Astrocyte of the spinal cord (primary cell): ENCODE results near the gene BAHCC1.
A peak's percentile ranks its signal among the peaks of the same experiment; 100 is the strongest.

Experiments used
- DNase-seq: peaks from one replicate; pipeline ENCODE4 v3.0.0; 2011; ENCODE audit warnings: low read depth, low spot score
- H3K4me3 ChIP-seq: 2 replicates; pipeline ENCODE4 v1.5.1; 2011; ENCODE audit warnings: low read depth, mild to moderate bottlenecking, low read length, moderate library complexity
- in situ Hi-C: cut with HindIII; loops from 2 replicates; pipeline ENCODE4 v1.10.0; 2017; ENCODE audit warnings: low sequenced_read_pairs
- TF ChIP-seq, protein P1 (sequence below): IDR thresholded peaks from 2 replicates; pipeline ENCODE4 v1.5.1; 2012; ENCODE audit warnings: low read depth, mild to moderate bottlenecking, low read length, inconsistent platforms

The BAHCC1 gene

DNA sequence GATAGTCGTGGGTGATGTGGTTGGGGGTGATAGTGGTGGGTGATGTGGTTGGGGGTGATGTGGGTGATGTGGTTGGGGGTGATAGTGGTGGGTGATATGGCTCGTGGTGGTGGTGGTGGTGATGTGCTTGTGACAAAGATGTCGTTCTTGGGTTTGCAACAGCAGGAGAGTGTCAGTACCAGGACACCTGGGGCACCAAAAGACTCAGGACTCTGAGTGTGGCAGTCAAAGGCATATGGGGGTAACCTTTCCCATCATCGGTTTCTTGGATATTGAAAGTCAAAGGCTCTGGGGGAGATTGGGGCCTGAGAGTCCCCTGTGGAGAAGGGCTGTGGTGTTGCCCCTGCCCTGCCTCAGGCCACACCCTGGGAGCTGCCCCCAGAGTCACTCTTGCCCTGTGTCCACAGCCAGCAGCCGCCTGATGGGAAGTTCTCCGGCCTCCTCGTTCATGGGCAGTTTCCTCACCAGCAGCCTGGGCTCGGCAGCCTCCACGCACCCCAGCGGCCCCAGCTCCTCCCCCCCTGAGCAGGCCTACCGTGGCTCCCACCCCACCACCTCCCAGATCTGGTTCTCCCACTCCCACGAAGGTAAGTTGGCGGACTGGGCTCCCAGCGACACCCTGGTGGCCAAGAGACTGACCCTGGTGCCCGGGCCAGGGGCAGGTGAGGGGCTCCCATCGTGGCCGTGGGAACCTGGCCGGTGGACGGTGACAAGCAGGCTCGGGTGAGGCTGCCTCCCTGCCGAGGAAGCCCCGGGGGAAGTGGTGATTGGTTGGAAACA, 31.3 kb downstream of the BAHCC1 start:
- no peak overlapping the region for H3K4me3 ChIP-seq
- in situ Hi-C loops, result no loop called here
- TF ChIP-seq, protein P1, sequence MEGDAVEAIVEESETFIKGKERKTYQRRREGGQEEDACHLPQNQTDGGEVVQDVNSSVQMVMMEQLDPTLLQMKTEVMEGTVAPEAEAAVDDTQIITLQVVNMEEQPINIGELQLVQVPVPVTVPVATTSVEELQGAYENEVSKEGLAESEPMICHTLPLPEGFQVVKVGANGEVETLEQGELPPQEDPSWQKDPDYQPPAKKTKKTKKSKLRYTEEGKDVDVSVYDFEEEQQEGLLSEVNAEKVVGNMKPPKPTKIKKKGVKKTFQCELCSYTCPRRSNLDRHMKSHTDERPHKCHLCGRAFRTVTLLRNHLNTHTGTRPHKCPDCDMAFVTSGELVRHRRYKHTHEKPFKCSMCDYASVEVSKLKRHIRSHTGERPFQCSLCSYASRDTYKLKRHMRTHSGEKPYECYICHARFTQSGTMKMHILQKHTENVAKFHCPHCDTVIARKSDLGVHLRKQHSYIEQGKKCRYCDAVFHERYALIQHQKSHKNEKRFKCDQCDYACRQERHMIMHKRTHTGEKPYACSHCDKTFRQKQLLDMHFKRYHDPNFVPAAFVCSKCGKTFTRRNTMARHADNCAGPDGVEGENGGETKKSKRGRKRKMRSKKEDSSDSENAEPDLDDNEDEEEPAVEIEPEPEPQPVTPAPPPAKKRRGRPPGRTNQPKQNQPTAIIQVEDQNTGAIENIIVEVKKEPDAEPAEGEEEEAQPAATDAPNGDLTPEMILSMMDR, result no peak
- no peak for DNase-seq

DNA sequence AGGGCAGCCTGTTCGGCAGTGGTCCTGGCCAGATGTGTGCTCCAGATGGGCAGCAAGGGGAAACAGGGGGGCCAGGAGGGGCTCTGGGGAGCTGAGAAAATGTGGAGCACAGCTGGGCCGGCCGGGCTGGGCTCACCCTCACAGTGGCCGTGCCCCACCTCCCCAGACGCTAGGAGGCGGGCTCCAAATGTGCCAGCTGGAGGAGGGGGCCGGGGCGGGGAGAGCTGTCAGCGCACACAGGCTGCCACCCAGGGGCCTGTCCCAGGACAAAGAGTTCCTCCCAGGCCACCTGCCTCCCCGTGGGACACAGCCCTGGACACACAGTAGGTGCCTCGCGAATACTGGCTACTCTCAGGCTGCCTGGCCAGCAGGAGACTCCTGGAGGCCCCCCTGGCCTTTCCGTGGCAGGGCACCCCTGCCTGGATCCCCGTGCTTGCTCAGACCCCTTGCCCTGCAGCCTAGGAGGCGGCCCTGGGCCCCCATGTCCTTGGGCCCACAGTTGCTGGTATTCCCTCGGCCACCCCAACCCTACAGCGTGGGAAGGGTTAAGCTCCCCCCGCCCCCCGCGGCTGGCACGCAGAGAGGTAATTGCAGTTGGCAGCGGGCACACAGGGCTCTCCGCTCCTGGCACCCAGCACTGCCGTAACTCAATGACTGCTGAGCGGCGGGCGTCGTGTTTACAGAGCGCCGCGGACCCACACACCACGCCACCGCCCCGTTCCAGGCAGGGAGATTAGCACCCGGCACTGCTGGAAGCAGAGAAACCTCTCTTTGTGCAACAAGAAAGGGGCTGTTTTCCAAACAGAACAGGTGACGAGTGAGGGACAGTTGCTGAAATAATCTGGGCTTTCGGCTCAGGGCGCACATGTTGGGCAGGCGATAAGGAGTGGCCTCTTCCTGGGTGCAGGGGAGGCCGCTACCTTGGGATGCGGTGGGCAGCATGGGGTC, 32.2 kb downstream of the BAHCC1 start:
- in situ Hi-C loops, result no loop called here
- DNase-seq, result no peak
- H3K4me3 ChIP-seq, result no peak overlapping the region

DNA sequence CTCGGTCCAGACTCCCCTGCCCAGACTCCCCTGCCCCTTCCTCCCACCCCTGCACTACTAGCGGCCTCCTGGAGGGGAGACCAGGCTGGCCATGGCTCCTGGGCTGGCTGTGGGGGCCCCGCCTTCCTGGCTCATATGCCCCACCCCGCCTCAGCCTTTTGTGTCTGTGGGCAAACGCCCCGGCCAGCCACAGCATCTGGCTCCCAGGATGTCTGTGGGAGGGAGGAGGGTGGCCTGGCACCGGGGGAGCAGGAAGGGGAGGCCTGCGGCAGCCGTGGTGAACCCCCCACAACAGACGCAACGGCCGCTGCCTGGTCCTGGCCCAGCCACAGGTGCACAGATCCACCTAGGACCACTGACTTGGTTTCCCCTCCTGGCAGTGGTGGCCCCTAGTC, 32.9 kb downstream of the BAHCC1 start:
- in situ Hi-C loops, result no loop called here
- H3K4me3 ChIP-seq, result no peak overlapping the region
- peak; percentile 42 for DNase-seq
- TF ChIP-seq, protein P1, result no peak

More for the DNA sequence above, 32.2 kb downstream of the BAHCC1 start:
- TF ChIP-seq, protein P1, result no peak

DNA sequence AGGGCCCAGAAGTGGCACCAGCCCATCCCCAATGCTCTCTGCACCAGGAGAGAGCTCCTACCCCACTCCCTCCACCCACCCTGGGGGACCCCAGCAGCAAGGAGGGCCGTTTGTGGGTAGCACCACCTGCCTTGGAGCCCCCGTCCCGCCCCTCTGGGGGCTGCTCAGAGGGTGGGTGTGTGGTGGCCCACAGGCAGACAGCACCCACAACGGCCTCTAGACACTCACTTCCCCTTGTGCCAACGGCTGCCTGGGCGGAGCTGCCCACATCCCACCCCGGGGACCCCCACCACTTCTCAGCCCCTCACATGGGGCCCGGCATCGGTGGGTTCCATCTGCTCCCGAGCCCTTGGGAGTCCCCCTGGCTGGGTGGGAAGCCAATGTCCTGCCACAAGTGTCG, 33.3 kb downstream of the BAHCC1 start:
- TF ChIP-seq, protein P1, result no peak
- no peak overlapping the region for H3K4me3 ChIP-seq
- DNase-seq, result no peak
- in situ Hi-C loops, result no loop called here

DNA sequence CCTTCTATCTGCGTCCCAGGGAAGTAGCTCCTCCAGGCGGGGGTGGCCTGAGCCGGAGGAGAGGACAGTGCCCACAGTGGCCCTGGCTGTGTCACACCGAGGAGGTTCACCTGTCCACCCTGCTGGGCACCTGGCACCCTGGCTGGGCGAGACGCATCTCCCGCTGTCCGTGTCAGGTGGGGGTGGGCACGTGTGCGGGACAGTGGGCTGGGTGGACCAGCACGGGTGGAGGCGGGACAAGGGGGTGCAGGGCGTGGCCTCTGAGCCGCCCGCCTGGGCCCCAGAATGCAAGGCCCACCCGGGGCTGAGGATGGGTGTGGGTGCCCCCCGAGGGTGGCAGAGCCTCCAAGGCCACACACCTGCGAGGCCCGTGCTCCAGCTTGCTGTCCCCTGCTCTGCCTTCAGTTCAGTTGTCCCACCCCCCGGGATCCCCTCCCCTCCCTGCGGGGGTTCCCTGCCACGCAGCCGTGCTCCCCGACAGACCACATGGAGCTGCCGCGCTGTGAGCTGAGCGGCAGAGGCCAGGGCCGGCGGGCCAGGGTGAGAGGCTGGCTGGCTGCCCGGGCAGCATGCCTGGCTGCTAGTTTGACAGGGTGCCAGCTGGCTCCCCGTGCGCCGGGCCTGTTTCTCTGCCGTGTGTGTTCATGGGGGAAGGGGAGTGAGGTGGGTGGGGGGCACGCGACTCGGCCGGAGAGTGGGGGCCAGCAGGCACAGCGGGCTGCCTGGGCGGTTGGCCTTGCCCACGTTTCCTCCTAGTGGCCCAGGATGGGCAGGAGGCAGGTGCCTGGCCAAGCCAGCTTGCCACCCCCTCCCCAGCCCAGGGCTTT, 33.9 kb downstream of the BAHCC1 start:
- no peak overlapping the region for H3K4me3 ChIP-seq
- in situ Hi-C loops, result no loop called here
- peak; percentile 70 for DNase-seq
- TF ChIP-seq, protein P1, result no peak

DNA sequence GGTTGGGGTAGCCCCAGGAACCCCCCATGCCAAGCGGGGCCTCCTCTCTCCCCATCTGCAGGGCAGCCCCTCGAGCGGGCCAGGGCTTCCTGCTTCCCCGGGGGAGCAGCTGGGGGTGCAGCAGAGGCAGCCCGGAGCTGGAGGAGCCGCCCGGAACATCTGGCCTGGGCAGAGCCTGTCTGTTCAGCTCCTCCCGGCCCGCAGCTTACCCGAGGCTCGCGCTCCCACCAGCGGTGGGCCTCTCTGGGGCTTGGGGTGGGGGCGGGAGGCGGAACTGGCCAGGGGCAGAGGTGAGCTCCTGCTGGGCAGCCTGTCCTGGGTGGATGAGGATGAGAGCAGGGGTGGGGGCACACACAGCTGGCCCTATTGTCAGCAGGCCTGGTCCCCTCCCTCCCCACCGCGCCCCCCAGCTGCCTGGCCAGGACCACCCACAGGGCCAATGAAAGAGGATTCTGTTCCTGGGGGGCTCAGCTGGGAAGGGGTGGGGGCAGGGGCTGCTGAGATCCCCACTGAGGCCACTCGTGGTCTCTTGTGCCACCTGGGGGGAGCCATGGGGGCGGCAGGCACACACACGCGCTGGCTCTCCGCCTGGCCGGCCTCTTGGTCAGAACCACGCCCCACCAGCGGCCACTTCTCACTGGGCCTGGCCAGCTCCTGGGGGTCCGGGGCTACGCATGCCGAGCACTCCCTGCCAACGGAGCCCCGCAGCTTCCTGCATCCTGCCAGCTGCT, 34.7 kb downstream of the BAHCC1 start:
- TF ChIP-seq, protein P1, result peak; percentile 38
- DNase-seq, result peak; percentile 56
- H3K4me3 ChIP-seq, result no peak overlapping the region
- in situ Hi-C loops, result no loop called here
